Trophoblast cell (in vitro differentiated cells and primary cell): ENCODE measurements around the gene CYB5R3.
"Not testable (repeated sequence)": the region's sequence is repeated elsewhere in the genome, so short reads cannot be mapped to it uniquely, and the experiment has no call there.

ENCODE experiments used
- DNase-seq, 2 donors: peaks; one replicate each; pipeline ENCODE4 v3.0.0-alpha.2; 2016
- H2AFZ ChIP-seq: 2 replicates; pipeline ENCODE4 v1.6.1; 2013; ENCODE audit warnings: low read length, moderate library complexity, mild to moderate bottlenecking; ENCODE audit not compliant: insufficient read depth, poor library complexity
- H2AK5ac ChIP-seq: 2 replicates; pipeline ENCODE4 v1.6.1; 2013; ENCODE audit warnings: mild to moderate bottlenecking, low read length
- H2BK120ac ChIP-seq: 2 replicates; pipeline ENCODE4 v1.6.1; 2013; ENCODE audit warnings: low read length, mild to moderate bottlenecking, moderate library complexity; ENCODE audit not compliant: insufficient read depth, poor library complexity
- H2BK12ac ChIP-seq: 2 replicates; pipeline ENCODE4 v1.6.1; 2013; ENCODE audit warnings: mild to moderate bottlenecking, low read length, moderate library complexity
- H2BK5ac ChIP-seq: 2 replicates; pipeline ENCODE4 v1.6.1; 2013; ENCODE audit warnings: low read length, low read depth, moderate library complexity, mild to moderate bottlenecking; ENCODE audit not compliant: poor library complexity
- H3K14ac ChIP-seq: 2 replicates; pipeline ENCODE4 v1.6.1; 2013; ENCODE audit warnings: mild to moderate bottlenecking, low read length
- H3K18ac ChIP-seq: 2 replicates; pipeline ENCODE4 v1.6.1; 2013; ENCODE audit warnings: mild to moderate bottlenecking, low read length
- H3K23ac ChIP-seq: 2 replicates; pipeline ENCODE4 v1.6.1; 2013; ENCODE audit warnings: low read length
- H3K27ac ChIP-seq: 2 replicates; pipeline ENCODE4 v1.5.1; 2013; ENCODE audit warnings: low read depth, mild to moderate bottlenecking, inconsistent platforms, low read length, moderate library complexity
- H3K27me3 ChIP-seq: 2 replicates; pipeline ENCODE4 v1.6.1; 2013; ENCODE audit warnings: inconsistent platforms, mild to moderate bottlenecking, low read length, moderate library complexity; ENCODE audit not compliant: insufficient read depth
- H3K36me3 ChIP-seq, 2 experiments: 1 replicate in 1 of 2; 2 replicates in 1 of 2; pipeline ENCODE4 v1.6.1; 2013; ENCODE audit warnings: low read length in 2 of 2, mild to moderate bottlenecking in 2 of 2, moderate library complexity in 1 of 2; ENCODE audit not compliant: insufficient read depth in 2 of 2, control insufficient read depth in 1 of 2
- H3K4ac ChIP-seq: 2 replicates; pipeline ENCODE4 v1.6.1; 2013; ENCODE audit warnings: low read depth, mild to moderate bottlenecking, low read length, moderate library complexity
- H3K4me1 ChIP-seq, 2 experiments: 1 replicate in 1 of 2; 2 replicates in 1 of 2; pipeline ENCODE4 v1.6.1; 2013; ENCODE audit warnings: low read length in 2 of 2, mild to moderate bottlenecking in 2 of 2, moderate library complexity in 1 of 2; ENCODE audit not compliant: insufficient read depth in 2 of 2, control insufficient read depth in 1 of 2
- H3K4me2 ChIP-seq: 2 replicates; pipeline ENCODE4 v1.6.1; 2013; ENCODE audit warnings: inconsistent platforms, mild to moderate bottlenecking, low read length, moderate library complexity
- H3K4me3 ChIP-seq: 2 replicates; pipeline ENCODE4 v1.5.1; 2013; ENCODE audit warnings: mild to moderate bottlenecking, low read depth, low read length, inconsistent platforms
- H3K79me1 ChIP-seq: one replicate; pipeline ENCODE4 v1.6.1; 2013; ENCODE audit warnings: low read length
- H3K79me2 ChIP-seq: 2 replicates; pipeline ENCODE4 v1.6.1; 2013; ENCODE audit warnings: low read length, mild to moderate bottlenecking; ENCODE audit not compliant: control insufficient read depth, insufficient read depth, poor library complexity
- H3K9ac ChIP-seq: 2 replicates; pipeline ENCODE4 v1.6.1; 2013; ENCODE audit warnings: mild to moderate bottlenecking, low read length
- H3K9me3 ChIP-seq: 2 replicates; pipeline ENCODE4 v1.6.1; 2013; ENCODE audit warnings: low read depth, mild to moderate bottlenecking, control low read depth, inconsistent platforms, low read length; ENCODE audit not compliant: insufficient read depth
- H4K12ac ChIP-seq: 2 replicates; pipeline ENCODE4 v1.6.1; 2013; ENCODE audit warnings: low read depth, mild to moderate bottlenecking, low read length, moderate library complexity
- H4K8ac ChIP-seq: 2 replicates; pipeline ENCODE4 v1.6.1; 2013; ENCODE audit warnings: low read depth, mild to moderate bottlenecking, low read length, moderate library complexity
- H4K91ac ChIP-seq: one replicate; pipeline ENCODE4 v1.6.1; 2013; ENCODE audit warnings: low read depth, mild to moderate bottlenecking, low read length, moderate library complexity
- WGBS: extraction: QIAGEN DNeasy Blood & Tissue Kit; methylation state at CpG from one replicate; pipeline ENCODE4 v1.1.7; 2013; ENCODE audit warnings: missing lambda C conversion rate; ENCODE audit not compliant: insufficient read length, insufficient coverage; ENCODE audit errors: extremely low coverage; 5-methylcytosine and 5-hydroxymethylcytosine counted together

CYB5R3 gene

GRCh38 chr22:42574046-42574445 lies 75.1 kb downstream of the CYB5R3 start:
- not testable (repeated sequence) for H3K4me1 ChIP-seq, H3K79me1 ChIP-seq, H3K14ac ChIP-seq, H2BK5ac ChIP-seq, H3K4ac ChIP-seq, H3K23ac ChIP-seq, H2BK120ac ChIP-seq, H3K27me3 ChIP-seq, H3K4me3 ChIP-seq, H3K4me2 ChIP-seq, H3K9me3 ChIP-seq, H3K18ac ChIP-seq, H4K12ac ChIP-seq, H3K9ac ChIP-seq, H3K27ac ChIP-seq, H2BK12ac ChIP-seq, H2AFZ ChIP-seq, H2AK5ac ChIP-seq, H3K79me2 ChIP-seq, H4K8ac ChIP-seq, H4K91ac ChIP-seq, DNase-seq
- no CpG with 5 or more reads among the region's 1 CpG for WGBS
- H3K36me3 ChIP-seq = peaks cover 55 to 60% of the 10 kb centered on the region in 2 experiments

GRCh38 chr22:42571068-42571467 lies 78.1 kb downstream of the CYB5R3 start:
- H3K9ac ChIP-seq, H3K4me3 ChIP-seq, H3K14ac ChIP-seq, H3K27me3 ChIP-seq, H4K91ac ChIP-seq, H2BK5ac ChIP-seq, H3K4me1 ChIP-seq, H4K12ac ChIP-seq, H2BK12ac ChIP-seq, H3K4ac ChIP-seq, H3K23ac ChIP-seq, H3K4me2 ChIP-seq, H3K79me1 ChIP-seq, H4K8ac ChIP-seq, H2BK120ac ChIP-seq, H3K9me3 ChIP-seq, H3K79me2 ChIP-seq, H3K27ac ChIP-seq, H2AK5ac ChIP-seq, DNase-seq, H3K18ac ChIP-seq, H2AFZ ChIP-seq: not testable (repeated sequence)
- peaks cover 32 to 35% of the 10 kb centered on the region in 2 experiments for H3K36me3 ChIP-seq
- no CpG with 5 or more reads among the region's 12 CpGs for WGBS

GRCh38 chr22:42570580-42570979 lies 78.6 kb downstream of the CYB5R3 start:
- H3K4ac ChIP-seq, H3K27ac ChIP-seq, H3K4me3 ChIP-seq, H2BK12ac ChIP-seq, H3K14ac ChIP-seq, H4K12ac ChIP-seq, H3K4me2 ChIP-seq, H4K8ac ChIP-seq, H3K79me1 ChIP-seq, DNase-seq, H3K18ac ChIP-seq, H3K9me3 ChIP-seq, H2BK120ac ChIP-seq, H2BK5ac ChIP-seq, H3K27me3 ChIP-seq, H4K91ac ChIP-seq, H3K9ac ChIP-seq, H2AK5ac ChIP-seq, H2AFZ ChIP-seq, H3K4me1 ChIP-seq, H3K79me2 ChIP-seq, H3K23ac ChIP-seq: not testable (repeated sequence)
- peaks cover 28 to 31% of the 10 kb centered on the region in 2 experiments for H3K36me3 ChIP-seq
- WGBS = no CpG with 5 or more reads among the region's 9 CpGs

- not testable (repeated sequence) for H3K23ac ChIP-seq, H2BK5ac ChIP-seq, H4K91ac ChIP-seq, H3K4me3 ChIP-seq, H3K4me1 ChIP-seq, H3K9ac ChIP-seq, DNase-seq, H2BK12ac ChIP-seq, H3K9me3 ChIP-seq, H2AK5ac ChIP-seq, H3K4ac ChIP-seq, H3K27ac ChIP-seq, H3K4me2 ChIP-seq, H3K14ac ChIP-seq, H3K18ac ChIP-seq, H3K79me1 ChIP-seq, H4K8ac ChIP-seq, H2BK120ac ChIP-seq, H3K79me2 ChIP-seq, H3K27me3 ChIP-seq, H2AFZ ChIP-seq, H4K12ac ChIP-seq
- no CpG with 5 or more reads among the region's 6 CpGs for WGBS
- H3K36me3 ChIP-seq = peaks cover 14% of the 10 kb centered on the region in 2 experiments
Measured at GRCh38 chr22:42567950-42568349, 81.2 kb downstream of the CYB5R3 start.
